HG02588 (cell line): ENCODE measurements around the gene GAPDHS.
A peak's percentile ranks its signal among the peaks of the same experiment; 100 is the strongest.

Experiments used
- ATAC-seq: cut with Tn5 transposase; IDR thresholded peaks from one replicate; pipeline ENCODE4 v1.9.1; 2021; ENCODE audit warnings: mild to moderate bottlenecking, moderate library complexity; ENCODE audit not compliant: unreplicated experiment

The GAPDHS gene

DNA sequence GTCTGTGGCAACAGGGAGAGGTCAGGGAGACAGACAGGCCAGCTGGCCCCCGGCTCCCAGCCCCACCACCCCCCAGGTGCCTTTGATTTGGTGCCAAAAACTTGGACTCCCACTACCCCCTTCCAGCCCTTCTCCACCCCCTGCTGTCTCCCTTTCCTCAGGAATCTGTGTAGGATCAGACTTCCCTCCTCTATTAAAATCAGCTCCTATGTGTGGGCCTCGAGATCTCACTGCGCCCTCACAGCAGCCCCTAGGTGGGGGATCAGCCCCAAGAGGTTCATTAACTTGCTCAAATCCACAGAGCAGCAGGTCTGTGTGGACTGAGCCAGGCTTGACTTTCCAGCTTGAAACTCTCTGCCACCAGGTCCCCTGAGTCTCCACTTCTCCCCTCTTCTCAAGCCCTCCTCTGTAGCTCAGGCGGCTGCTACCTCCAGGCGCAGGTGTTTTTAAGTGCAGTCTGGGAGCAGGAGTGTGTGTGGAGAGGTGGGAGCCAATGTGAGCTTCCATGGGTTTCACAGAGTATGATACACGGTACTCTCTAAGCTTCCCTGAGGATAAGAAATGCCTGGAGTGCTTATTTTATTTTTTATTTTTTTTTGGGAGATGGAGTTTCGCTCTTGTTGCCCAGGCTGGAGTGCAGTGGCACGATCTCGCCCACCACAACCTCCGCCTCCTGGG, 1.7 kb downstream of the GAPDHS start:
- no peak for ATAC-seq

DNA sequence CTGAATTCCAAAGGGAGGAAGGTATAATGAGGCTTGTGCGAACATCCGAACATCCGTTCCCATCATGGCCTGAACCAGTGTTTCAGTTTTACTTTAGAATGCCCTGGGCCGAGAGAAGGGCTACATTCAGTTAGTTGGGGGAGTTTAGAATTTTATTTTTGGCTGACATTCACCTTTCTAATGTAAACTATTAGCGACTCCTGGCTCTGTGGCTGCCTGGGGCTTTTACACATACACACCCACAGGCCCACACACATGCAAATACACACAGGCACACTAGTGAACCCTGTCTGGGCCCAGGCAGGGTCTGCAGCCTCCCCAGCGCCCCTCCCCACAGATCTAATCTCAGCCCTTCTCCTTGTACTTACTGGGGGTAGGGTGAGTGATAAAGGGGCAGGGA, 6.1 kb downstream of the GAPDHS start:
- ATAC-seq, result no peak

DNA sequence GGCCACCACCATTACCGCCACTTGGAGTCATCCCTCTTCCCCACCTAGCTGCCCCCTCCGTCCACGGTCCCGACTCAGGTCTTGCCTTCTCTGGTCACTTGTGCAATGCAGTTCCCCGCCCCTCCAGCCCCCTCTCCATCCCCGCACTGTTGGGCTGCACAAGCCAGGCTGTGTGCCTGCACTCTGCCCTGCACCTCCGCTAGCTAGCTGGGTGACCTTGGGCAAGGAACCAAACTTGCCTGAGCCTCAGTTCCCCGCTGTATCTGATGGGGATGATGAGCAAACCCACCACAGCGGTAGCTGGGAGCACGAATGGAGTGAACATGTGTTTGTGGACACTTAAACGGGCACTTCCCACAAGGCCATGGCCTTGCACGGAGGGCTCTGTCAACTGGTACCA, 6.6 kb downstream of the GAPDHS start:
- no peak for ATAC-seq

DNA sequence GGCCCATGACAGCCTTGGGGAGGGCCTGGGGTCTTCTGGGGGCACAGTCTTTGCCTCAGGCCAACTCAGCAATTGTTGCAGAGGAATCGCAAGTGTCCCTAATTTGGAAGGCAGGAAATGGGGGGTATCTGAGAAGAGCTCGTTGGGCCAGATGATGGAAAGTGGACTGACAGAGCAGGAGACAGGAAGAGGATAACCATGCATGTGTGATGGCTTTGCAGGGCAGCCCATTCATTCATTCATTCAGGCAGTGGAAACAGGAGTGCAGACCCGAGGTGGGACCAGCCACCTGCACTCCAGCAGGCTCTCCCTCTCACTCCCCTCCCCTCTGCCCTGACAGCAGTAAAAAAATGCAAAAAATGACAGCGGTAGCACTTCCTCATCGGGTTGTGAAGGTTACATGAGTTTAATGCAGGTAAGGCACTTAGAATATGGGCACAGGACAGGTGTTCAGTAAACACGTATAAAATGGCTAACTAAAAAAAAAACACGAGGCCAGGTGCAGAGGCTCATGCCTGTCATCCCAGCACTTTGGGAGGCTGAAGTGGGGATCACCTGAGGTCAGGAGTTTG, 7.2 kb downstream of the GAPDHS start:
- ATAC-seq, result no peak

DNA sequence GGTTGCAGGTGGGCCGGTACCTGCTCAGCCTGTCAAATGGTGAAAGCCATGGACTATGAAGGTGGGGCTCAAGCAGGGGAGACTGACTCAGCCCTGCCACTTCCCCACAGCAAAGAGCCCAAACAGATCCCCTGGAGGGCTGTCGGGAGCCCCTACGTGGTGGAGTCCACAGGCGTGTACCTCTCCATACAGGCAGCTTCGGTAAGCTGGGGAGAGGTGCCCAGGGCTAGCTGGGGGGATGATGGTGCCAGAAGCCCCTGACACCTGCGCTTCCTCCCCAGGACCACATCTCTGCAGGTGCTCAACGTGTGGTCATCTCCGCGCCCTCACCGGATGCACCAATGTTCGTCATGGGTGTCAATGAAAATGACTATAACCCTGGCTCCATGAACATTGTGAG, 9.0 kb downstream of the GAPDHS start:
- ATAC-seq, result no peak

DNA sequence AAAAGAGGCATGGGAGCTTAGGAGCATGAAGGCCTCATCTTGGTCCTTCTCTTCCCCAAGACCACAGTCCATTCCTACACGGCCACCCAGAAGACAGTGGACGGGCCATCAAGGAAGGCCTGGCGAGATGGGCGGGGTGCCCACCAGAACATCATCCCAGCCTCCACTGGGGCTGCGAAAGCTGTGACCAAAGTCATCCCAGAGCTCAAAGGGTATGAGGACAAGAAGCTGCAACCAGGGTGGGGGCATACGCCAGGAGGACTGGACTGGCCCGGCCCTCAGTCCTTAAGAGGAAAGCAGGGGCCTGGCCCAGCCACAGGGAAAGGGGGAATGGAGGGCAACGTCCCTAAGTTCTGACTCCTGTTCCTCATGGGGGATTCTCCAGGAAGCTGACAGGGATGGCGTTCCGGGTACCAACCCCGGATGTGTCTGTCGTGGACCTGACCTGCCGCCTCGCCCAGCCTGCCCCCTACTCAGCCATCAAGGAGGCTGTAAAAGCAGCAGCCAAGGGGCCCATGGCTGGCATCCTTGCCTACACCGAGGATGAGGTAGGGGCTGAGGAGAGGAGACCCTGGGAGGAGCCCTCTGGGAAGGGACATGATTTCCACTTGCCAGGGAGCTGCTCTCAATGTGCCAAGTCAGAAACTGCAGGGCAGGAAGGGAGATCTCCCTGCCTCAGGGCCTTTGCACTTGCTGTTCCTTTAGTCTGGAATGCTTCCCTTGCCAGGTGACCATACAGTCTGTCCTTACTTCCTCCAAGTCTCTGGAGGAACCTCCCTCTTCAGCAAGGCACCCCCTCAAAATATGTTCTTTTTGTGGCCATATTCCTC, 10.2 kb downstream of the GAPDHS start:
- ATAC-seq, result no peak

DNA sequence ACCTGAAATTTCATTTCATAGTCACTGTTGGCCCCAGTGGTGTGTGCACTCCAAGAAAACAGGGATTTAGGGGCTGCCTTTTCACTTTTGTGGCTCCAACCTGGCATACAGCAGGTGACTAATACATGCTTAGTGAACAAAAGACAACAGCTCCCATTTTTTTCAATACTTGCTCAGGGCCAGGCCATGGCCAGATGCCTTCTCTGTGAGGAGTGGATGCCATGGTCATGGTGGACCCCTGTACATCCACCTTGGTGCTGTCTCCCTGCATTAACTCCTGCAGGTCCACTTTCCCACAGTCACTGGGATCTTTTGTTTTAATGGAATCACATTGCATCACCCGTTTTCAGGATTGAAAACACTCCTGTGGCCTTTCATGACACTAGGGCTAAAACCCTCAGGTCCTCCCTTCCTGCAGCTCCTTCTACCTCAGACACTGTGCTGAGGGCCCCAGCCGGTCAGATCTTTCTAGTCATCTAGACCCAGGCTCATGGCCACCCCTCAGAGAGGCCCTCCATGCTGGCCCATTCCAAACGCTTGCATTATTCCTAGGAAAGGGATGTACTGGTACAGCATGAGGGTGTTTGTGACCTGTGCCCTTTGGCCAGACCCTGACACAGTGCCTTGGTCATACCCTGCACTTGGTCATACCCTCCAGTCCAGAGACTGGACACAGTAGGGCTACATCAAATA, 11.0 kb downstream of the GAPDHS start:
- no peak for ATAC-seq

DNA sequence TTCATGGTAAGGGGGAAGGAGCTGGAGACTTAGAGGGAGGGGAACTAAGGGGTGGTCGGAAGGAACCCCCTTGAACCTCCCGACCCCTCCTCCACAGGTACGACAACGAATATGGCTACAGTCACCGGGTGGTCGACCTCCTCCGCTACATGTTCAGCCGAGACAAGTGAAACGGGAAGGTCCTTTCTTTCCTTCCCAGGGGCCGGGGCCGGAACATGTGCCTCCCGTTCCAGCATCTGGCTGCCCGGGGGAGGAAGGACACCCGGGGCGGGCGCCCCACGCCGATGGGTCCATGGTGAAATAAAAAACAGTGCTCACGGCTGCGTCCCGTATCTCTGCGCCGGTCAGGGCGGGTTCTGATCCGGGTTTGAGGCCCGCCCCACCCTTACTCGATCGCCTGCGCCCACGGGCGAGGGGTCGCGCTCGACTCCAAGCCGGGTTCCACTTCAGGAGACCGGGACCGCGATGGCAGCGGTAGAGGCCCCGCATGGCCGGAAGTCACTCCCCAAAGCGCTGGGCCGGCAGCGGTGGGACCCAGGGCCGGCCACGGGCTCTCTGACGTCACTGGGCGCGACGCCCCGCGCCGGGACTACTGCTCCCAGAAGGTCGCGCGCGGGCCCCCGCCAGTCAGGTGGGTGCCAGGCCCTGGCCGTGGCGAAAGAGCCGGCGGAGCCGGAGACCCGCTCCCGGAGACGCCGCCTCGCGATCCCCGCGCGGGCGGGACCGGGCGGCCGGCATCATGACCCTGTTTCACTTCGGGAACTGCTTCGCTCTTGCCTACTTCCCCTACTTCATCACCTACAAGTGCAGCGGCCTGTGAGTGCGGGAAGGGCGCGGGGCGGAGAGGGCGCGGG, 12.0 kb downstream of the GAPDHS start, which contains the start of gene TMEM147:
TMEM147 (plus strand) TSS at position 626 of the 854 bp plus-strand sequence; CDS start at position 740, 114 bp downstream.
- ATAC-seq, result peak; percentile 76

DNA sequence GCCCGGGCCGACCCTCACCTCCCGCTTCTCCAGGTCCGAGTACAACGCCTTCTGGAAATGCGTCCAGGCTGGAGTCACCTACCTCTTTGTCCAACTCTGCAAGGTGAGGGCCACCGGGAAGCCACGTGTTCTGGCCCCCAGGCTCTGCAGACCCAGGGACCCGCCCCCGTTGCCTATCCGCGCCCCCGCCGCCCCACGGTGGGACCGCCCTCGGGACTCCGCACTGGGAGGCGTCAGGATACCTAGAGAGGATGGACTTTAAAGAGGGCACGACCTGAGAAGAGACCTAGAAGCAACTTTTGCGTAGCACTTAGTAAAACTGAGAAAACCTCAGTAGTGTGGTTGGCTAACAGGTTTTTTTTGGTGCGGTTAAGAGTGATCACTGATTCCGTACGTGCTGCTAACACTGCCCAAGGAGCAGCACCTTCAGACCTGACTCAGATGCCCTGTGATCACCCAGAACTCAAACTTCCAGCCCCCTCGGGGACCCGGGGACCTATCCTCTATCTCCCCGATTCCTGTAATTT, 12.7 kb downstream of the GAPDHS start:
- peak; percentile 40 for ATAC-seq

DNA sequence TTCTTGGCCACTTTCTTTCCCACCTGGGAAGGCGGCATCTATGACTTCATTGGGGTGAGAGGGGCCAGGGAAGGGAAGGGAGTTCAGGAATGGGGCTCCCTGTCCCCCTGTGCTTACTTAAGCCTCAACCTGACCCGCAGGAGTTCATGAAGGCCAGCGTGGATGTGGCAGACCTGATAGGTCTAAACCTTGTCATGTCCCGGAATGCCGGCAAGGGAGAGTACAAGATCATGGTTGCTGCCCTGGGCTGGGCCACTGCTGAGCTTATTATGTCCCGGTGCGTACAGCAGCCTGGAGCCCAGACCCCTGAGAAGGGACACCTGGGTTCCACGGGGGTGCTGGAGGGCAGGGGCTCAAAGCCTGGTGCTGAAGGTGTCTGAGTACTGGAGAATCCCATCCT, 13.3 kb downstream of the GAPDHS start:
- no peak for ATAC-seq

DNA sequence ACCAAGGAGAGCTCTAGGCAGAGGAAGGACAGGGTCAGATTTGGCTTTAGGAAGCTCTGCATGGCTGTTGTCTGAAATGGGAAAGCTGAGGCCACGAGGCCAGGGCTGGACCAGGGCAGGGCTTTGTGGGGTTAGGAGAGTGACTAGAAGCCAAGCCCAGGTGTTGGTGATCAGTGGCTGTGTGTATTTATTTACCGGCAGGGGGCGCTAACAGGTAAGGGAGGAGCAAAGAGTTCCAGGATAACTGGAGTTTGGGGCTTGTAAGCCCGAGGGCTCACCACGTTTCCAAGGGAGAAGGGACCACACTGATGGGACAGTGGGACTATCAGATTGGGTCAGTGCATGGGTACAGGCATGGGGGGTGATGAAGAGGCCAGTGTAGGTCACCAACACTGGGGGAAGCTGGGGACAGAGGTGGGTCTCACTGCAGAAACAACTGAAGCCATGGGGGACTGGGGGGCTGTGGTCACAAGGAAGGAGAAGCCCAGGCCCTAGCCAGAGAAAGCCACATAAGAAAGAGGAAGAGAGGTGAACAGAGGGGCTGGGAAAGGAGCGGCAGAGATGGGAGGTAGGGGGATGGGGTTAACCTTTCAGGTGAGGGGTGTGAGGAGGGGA, 16.0 kb downstream of the GAPDHS start:
- ATAC-seq, result no peak

DNA sequence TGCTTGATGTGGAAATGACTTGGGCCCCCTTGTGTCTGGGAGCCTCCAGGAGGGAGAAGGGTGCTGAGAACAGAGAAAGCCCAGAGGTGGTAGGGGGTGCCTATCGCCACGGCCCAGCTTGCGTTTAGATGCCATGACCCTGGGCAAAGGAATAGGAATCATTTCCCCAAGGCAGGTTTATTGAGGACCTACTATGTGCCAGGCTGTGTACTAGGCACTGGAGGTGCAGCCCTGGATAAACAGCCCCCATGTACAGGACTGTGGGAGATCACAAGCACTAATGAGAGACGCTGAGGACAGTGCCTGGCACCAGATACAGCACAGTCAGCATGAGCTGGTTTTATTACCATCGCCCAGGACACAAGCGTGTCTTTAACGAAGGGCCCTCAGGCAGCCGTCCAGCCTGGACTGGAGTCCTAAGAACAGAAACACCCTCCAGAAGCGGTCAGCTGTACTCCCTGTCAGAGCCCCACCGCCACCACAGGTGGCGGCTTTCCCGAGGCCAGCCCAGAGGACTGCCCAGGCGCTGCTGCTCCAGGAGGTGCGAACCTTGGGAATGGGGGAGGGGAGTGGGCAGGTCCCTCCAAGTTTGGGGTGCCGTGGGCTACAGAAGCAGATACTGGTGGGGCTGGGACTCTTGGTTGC, 16.7 kb downstream of the GAPDHS start:
- no peak for ATAC-seq

DNA sequence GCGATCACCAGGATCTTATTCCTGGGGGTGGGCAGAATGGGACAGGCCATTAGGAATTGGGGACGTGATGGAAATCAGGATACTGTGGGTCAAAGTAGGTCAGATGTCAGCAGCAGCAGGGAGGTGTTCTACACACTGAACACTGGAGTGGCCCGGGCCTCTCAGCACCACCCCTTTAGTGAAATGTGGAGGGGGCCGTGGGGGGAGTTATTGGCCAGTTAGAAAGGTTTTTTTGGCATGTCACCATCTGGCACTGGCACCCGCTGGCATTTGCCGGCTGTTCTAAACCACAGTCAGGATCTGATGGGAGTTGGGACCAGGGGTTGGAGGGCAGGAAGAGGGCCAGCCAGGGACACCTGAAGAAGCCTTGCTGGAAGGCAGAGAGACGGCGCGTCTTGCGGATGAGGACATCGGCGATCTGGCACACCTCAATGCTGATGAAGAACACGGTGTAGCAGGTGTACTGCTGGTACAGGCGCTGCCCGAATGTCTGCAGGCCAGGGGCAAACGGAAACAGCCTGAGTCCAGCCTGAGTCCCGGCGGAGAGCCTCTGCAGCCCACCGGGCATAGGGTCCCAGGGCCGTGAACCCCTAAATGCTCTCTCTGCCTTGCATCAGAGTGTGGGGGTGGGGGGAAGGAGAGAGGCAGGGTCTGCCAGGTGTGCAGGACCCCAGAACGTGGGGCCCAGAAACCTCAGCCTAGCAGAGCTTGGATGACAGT, 18.0 kb downstream of the GAPDHS start:
- ATAC-seq, result no peak

DNA sequence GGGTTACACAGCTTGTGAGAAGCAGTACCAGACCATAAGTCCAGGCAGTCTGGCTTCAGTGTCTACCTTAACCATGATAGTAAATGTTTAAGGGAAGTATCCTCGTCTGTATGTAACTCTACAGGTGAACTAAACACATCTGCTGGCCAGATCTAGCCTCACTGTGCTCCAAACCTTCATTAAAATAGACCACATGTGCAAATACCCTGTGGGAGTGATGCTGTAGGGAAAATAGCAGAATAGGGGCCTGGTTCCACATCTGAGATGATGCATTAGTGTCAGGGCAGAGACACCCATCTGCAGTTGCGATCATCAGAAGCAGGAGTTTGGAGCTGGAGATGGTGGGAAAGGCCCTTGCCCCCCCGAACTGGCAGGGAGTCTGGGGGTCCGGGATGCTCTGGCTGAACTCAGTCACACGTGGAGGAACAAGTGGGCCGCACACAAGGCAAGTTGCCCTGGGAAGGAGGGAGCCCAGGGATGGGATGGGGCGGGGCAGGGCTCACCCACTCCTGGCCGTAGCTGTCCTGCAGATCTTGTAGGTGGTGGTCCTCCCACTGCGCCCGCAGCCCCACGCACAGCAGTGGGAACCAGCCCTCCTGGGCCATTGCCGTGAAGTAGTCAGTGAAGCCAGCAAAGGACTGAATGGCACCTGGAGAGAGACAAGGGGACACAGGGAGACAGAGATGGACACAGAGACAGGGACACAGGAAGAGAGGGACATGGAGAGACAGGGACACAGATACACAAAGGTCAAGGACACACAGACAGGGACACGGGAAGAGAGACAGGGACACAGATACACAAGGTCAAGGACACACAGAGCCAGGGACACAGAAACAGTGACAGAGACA, 19.5 kb downstream of the GAPDHS start:
- ATAC-seq, result no peak

DNA sequence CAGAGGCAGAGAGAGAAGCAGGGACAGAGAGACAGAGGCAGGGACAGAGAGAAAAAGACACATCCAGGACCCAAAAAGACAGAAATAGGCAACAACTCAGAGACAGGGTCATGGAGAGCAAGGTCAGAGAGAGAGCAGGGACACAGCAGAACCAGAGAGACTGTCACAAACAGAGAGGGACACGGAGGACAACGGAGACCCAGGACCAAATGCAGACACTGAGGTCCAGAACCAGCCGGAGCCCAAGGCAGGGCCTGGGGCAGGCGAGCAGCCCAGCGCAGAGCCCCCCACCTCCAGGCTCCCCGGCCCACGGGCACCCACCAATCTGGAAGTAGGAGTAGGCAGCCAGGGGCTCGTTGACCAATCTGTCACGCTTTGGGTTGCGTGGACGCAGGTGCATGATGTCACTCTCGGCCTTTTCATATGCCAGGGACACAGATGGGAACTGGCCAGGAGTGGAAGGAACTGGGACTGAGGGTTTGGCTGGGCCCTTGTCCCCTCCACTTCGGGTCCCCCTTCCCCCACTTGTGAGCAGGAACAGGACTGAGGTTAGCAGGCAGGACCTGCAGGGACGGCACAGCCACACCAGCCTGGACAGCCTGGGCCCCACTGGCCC, 20.2 kb downstream of the GAPDHS start:
- no peak for ATAC-seq

DNA sequence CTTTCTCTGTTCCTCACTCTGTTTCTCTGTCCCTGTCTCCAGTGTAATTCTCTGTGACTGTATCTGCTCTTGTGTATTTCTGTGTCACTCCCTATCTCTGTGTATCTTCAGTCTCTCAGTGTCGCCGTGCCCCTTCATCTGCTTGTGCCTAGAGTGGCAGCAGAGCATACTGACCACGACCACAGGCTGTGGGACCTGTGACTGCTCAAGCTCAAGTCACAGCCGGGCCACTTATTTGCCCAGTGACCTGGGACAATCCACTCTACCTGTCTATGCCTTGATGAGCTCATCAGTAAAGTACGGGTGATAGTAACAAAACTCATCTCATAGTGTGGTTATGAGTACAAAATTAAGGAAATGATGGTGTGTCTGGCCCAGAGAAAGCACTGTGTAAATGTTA, 20.8 kb downstream of the GAPDHS start:
- no peak for ATAC-seq

DNA sequence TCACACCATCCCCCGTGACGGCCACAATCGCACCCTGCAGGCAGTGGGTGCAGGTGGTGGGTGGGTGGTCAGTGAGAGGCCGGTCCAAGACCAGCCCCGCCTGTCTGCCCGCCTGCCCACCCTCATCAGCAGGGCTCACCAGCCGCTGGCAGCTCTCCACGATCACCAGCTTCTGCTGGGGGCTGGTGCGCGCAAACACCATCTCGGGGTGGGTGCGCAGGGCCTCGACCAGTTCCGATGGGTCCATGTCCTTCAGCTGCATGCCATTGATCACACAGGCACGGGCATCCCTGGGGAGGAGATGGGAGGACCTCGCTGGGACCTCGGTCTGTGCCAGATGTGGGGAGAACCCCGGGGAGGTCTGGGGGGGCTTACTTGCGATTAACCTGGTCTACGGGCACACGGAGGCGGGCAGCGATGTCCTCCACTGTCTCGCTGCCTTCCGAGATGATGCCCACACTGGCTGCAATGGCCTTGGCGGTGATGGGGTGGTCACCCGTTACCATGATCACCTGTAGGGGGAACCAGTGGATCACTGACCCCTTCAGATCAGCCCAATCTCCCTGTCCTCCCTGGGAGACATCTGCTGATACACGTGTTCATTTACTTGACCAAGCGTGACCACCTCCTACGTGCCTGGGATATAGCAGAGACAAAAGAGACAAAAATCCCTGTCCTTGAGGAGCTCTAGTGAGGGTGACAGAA, 22.2 kb downstream of the GAPDHS start:
- no peak for ATAC-seq
